ENCODE results near the gene ACER3. TPM values are rescaled to one million over a fixed set of nuclear protein-coding genes. Genes with fewer than 3 reads are reported as not detected.

ACER3 gene
- total and polyA plus RNA-seq, 8 donors: 2.1 to 25.9 (median 8.5) TPM

DNA sequence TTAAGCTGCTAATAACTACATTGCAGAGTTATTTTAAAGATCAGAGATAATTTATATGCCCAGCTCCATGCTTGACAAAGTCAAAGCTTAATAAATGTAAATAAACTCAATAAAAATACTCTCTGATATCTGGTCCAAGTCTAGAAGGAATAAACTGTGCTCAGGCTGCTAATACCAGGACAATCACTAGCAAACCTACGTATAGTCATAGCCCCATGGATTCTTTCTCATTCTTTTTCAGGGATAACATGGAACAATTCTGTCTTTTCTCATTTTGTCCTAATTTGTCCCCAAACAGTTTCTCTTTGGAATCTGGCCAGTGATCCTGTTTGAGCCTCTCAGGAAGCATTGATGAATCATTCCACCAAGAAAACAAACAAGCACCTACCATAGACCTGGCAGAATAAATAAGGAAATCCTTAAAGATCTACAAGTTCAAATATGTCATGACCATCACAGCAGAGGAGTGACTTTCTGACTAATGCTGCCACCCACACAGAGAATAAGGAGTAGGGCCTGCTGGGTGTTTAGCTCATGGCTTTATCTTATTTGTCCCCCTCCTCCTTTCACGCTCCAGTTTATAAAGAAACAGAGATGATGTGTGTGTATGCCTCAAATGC is 159.4 kb downstream of the ACER3 start:
- peak in 1 of 2 donors; percentile 39 for DNase-seq

GRCh38 chr11:77020734-77021133 is 160.0 kb downstream of the ACER3 start:
- WGBS, 5 donors: 87 to 95% (median 89%) methylated on average over 2 of the region's 2 CpGs
- no peak for TF ChIP-seq POLR2A (IDR thresholded peaks at IDR 0.05)
- TF ChIP-seq POLR2AphosphoS5 (IDR thresholded peaks at IDR 0.05): no peak
- TF ChIP-seq, protein P1, sequence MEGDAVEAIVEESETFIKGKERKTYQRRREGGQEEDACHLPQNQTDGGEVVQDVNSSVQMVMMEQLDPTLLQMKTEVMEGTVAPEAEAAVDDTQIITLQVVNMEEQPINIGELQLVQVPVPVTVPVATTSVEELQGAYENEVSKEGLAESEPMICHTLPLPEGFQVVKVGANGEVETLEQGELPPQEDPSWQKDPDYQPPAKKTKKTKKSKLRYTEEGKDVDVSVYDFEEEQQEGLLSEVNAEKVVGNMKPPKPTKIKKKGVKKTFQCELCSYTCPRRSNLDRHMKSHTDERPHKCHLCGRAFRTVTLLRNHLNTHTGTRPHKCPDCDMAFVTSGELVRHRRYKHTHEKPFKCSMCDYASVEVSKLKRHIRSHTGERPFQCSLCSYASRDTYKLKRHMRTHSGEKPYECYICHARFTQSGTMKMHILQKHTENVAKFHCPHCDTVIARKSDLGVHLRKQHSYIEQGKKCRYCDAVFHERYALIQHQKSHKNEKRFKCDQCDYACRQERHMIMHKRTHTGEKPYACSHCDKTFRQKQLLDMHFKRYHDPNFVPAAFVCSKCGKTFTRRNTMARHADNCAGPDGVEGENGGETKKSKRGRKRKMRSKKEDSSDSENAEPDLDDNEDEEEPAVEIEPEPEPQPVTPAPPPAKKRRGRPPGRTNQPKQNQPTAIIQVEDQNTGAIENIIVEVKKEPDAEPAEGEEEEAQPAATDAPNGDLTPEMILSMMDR (IDR thresholded peaks at IDR 0.05): no peak
- TF ChIP-seq EP300 (IDR thresholded peaks at IDR 0.05): no peak
- intact Hi-C loops (cut with DNase I; ENCODE audit: low total_unique reads): no loop called here
- peak overlapping the region in 4 of 5 donors; percentile 28 to 70 (median 38) for H3K27ac ChIP-seq
- peaks cover 0 to 21% (median 3%) of the 10 kb centered on the region in 4 donors for H3K4me1 ChIP-seq
- peaks cover 0 to 26% (median 14%) of the 10 kb centered on the region in 4 donors for H3K36me3 ChIP-seq
- DNase-seq: no peak
- no peak overlapping the region for H3K4me3 ChIP-seq
- no peaks in the 10 kb centered on the region for H3K9me3 ChIP-seq
- H3K27me3 ChIP-seq: no peaks in the 10 kb centered on the region

More for the DNA sequence above, 159.4 kb downstream of the ACER3 start:
- Histone ChIP-seq H3K27me3 (no peaks in the 10 kb centered on the region), H3K27ac (peak overlapping the region in 2 of 5 donors; percentile 28 to 52), H3K9me3 (no peaks in the 10 kb centered on the region), H3K36me3 (peaks cover 0 to 26% (median 14%) of the 10 kb centered on the region in 4 donors), H3K4me1 (peaks cover 0 to 26% (median 3%) of the 10 kb centered on the region in 4 donors), H3K4me3 (no peak overlapping the region)
- intact Hi-C loops (cut with DNase I; ENCODE audit: low total_unique reads): no loop called here
- WGBS, 5 donors: 43 to 72% (median 49%) methylated on average over 2 of the region's 2 CpGs
- TF ChIP-seq, protein P1 (IDR thresholded peaks at IDR 0.05): no peak
- no peak for TF ChIP-seq POLR2A (IDR thresholded peaks at IDR 0.05)
- no peak for TF ChIP-seq EP300 (IDR thresholded peaks at IDR 0.05)
- TF ChIP-seq POLR2AphosphoS5 (IDR thresholded peaks at IDR 0.05): peak in 2 of 3 donors; percentile 38 to 62

GRCh38 chr11:77024745-77025144 is 164.0 kb downstream of the ACER3 start:
- intact Hi-C loops (cut with DNase I; ENCODE audit: low total_unique reads): no loop called here
- no peak overlapping the region for H3K4me3 ChIP-seq
- H3K9me3 ChIP-seq: no peaks in the 10 kb centered on the region
- no peak for TF ChIP-seq POLR2AphosphoS5 (IDR thresholded peaks at IDR 0.05)
- TF ChIP-seq POLR2A (IDR thresholded peaks at IDR 0.05): no peak
- TF ChIP-seq, protein P1 (IDR thresholded peaks at IDR 0.05): no peak
- no peak for TF ChIP-seq EP300 (IDR thresholded peaks at IDR 0.05)
- peaks cover 0 to 13% (median 0%) of the 10 kb centered on the region in 4 donors for H3K36me3 ChIP-seq
- H3K27ac ChIP-seq: no peak overlapping the region
- DNase-seq: no peak
- H3K27me3 ChIP-seq: no peaks in the 10 kb centered on the region
- H3K4me1 ChIP-seq: peaks cover 0 to 17% (median 1%) of the 10 kb centered on the region in 4 donors

DNA sequence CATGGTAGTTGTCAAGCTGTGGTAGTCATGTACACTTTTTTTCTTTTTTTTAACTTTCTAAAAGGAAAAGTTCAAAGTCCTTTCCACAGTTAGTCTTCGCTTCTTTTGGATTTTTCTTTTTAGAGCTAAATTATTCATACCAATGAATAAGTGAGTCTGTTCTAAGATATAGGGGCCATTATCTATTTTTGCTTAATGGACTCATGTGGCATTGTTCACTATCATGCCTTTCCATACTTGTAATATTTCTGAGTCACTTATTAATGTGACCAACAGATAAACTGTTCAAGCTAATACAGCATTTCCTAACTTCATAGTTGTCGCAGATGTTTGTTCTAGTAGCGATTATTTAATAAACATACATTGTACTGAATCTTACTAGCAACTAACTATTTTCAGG is 165.5 kb downstream of the ACER3 start:
- intact Hi-C loops (cut with DNase I; ENCODE audit: low total_unique reads): no loop called here
- peak overlapping the region in 2 of 5 donors; percentile 52 to 75 for H3K27ac ChIP-seq
- no peaks in the 10 kb centered on the region for H3K9me3 ChIP-seq
- DNase-seq: no peak
- H3K4me3 ChIP-seq: no peak overlapping the region
- peaks cover 0 to 5% (median 0%) of the 10 kb centered on the region in 4 donors for H3K4me1 ChIP-seq
- WGBS, 5 donors: 31 to 59% (median 52%) methylated on average over 3 of the region's 3 CpGs
- peaks cover 0 to 11% (median 6%) of the 10 kb centered on the region in 3 donors for H3K27me3 ChIP-seq
- TF ChIP-seq EP300 (IDR thresholded peaks at IDR 0.05) (no peak), POLR2AphosphoS5 (IDR thresholded peaks at IDR 0.05) (no peak), POLR2A (IDR thresholded peaks at IDR 0.05) (no peak)
- TF ChIP-seq, protein P1 (IDR thresholded peaks at IDR 0.05): no peak
- peaks cover 0 to 1% (median 0%) of the 10 kb centered on the region in 4 donors for H3K36me3 ChIP-seq
